HG03457 (cell line): ENCODE results near the gene CALML4.
"Not testable (repeated sequence)": the region's sequence is repeated elsewhere in the genome, so short reads cannot be mapped to it uniquely, and the experiment has no call there.

Experiments used
- ATAC-seq: cut with Tn5 transposase; IDR thresholded peaks from one replicate; pipeline ENCODE4 v1.9.1; 2021; ENCODE audit warnings: moderate number of reproducible peaks; ENCODE audit not compliant: unreplicated experiment

The CALML4 gene

GRCh38 chr15:68192804-68193486 is 12.2 kb downstream of the CALML4 start:
- ATAC-seq = no peak

GRCh38 chr15:68192117-68192516 is 13.0 kb downstream of the CALML4 start:
- no peak for ATAC-seq

GRCh38 chr15:68191555-68191954 is 13.6 kb downstream of the CALML4 start:
- ATAC-seq = no peak

DNA sequence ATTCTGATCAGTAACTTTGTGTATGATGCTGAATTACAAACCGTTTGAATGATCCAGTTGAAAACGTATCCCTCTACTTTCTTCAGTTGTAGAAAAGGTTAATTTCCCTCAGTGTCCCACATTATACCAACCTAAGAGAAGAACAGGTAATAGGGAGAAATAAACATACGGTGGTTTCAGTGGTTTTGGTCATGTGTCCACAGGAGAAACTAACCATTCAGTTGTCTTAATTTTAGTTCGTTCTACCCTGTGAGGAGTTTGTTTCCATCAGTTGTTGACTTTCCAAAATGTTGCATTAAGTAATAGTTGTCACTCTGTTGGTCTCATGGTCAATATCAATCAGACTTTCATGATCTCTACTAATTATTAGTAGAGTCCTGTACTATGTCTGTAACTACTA is 15.1 kb downstream of the CALML4 start:
- no peak for ATAC-seq

DNA sequence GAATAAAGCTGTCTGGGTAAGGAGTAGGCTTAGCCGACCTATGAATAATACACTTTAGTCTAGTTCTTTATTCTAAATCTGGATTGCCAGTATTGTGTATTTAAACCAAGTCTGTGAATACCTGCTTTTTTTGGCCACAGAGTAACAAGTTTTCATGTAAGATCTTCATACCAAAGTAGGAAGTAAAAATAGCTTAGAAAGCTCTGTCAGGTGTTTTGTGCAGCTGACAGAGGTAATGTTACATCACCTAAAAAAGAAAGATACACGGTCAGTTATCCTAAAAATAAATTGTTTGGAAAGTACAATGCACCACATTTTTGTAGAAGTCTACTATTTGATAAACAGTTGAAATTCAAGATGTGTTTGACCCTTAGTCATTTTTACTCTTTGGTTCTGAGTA is 16.5 kb downstream of the CALML4 start:
- no peak for ATAC-seq

DNA sequence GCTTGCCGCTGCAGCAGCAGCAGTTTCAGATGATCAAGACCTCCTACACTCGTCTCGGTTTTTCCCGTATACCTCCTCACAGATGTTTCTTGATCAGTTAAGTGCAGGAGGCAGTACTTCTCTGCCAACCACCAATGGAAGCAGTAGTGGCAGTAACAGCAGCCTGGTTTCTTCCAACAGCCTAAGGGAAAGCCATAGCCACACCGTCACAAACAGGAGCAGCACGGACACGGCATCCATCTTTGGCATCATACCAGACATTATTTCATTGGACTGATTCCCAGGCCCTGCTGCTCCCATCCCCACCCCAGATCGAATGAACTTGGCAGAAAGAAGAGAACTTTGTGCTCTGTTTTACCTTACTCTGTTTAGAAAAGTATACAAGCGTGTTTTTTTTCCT is 17.6 kb downstream of the CALML4 start:
- ATAC-seq = no peak

- no peak for ATAC-seq
Measured at GRCh38 chr15:68186671-68187397, 18.3 kb downstream of the CALML4 start.

GRCh38 chr15:68184616-68185480 is 20.3 kb downstream of the CALML4 start:
- no peak for ATAC-seq

- no peak for ATAC-seq
Measured at GRCh38 chr15:68183616-68184315, 21.4 kb downstream of the CALML4 start.

DNA sequence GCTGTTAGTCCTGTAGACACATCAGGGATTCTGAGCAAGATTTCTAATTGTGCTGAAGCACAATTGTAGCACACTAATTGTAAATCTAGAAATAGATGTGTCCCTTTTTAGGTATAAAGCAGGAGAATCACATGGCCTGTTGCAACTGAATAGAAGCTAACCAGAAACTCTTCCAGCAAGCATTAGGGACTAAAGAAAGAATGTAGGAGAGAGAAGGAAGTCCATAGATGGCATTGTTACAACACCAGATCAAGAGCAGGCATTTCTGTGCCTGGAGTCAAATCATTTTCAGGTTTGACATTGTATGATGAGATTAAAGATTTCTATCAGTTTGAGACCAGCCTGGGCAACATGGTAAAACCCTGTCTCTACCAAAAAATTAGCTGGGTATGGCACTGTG is 27.4 kb downstream of the CALML4 start:
- no peak for ATAC-seq

GRCh38 chr15:68176601-68177000 is 28.5 kb downstream of the CALML4 start:
- ATAC-seq = no peak

DNA sequence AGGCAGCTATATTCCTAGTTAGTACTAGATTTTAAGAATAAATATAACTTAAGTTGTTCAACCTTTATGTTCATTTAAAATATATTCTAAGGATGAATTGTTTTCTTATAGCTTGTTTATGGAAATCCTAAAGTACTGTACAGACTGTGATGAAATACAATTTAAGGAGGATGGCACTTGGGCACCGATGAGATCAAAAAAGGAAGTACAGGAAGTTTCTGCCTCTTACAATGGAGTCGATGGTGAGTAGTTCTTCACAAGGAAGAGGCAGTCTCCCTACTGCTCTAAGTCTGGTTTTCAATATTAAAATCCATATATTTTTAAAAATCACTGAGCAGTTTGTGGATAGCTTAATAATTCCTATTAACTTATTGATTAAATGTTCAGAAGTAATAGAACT is 29.6 kb downstream of the CALML4 start:
- ATAC-seq = no peak

DNA sequence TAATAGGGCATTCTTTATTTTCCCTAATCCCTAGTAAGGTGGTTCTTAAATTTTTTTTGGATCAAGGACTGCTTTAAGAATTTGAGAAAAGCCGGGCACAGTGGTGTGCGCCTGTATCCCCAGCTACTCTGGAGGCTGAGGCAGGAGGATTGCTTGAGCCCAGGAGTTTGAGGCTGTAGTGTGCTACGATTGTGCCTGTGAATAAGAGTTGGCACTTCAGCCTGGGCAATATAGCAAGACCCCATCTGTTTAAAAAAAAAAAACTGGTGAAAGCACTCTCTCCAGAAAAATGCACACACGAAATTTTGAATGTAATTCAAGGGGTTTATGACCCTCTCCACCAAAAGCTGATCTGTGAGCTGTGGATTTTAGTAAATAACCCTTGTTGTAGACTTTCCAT is 32.0 kb downstream of the CALML4 start:
- no peak for ATAC-seq

DNA sequence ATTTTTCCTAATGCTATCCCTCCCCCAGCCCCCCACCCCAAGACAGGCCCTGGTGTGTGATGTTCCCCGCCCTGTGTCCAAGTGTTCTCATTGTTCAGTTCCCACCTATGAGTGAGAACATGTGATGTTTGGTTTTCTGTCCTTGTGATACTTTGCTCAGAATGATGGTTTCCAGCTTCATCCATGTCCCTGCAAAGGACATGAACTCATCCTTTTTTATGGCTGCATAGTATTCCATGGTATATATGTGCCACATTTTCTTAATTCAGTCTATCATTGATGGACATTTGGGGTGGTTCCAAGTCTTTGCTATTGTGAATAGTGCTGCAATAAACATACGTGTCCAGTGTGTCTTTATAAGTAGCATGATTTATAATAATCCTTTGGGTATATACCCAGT is 33.1 kb downstream of the CALML4 start:
- ATAC-seq = not testable (repeated sequence)

DNA sequence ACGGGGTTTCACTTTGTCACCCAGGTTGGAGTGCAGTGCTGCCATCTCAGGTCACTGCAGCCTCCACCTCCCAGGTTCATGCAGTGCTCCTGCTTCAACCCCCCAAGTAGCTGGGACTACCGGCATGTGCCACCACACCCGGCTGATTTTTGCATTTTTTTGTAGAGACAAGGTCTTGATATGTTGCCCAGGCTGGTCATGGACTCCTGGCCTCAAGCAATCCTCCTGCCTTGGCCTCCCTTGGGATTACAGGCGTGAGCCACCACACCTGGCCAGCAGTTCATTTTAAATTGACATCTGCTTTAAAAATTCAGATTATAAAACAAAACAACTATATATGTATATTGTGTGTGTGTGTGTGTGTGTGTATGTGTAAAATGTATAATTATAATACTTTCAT is 38.3 kb downstream of the CALML4 start:
- no peak for ATAC-seq

DNA sequence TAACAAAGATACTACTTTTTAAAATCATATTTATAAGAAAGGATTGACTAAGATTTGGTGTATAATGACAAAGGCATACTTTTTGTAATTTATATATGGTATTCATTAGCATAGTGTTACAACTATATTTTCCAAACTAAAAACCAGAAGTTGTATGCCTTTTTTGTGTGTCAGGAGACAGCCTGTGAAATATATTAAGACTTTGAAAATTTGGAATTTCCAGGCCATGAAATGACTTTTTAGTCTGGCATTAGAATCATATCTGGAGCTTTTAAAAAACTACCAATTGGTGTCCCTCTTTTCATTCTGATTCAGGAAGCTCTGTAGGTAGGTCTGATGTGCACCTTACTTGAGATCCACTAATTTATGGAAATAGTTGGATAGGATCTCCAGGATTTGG is 41.9 kb downstream of the CALML4 start:
- no peak for ATAC-seq

DNA sequence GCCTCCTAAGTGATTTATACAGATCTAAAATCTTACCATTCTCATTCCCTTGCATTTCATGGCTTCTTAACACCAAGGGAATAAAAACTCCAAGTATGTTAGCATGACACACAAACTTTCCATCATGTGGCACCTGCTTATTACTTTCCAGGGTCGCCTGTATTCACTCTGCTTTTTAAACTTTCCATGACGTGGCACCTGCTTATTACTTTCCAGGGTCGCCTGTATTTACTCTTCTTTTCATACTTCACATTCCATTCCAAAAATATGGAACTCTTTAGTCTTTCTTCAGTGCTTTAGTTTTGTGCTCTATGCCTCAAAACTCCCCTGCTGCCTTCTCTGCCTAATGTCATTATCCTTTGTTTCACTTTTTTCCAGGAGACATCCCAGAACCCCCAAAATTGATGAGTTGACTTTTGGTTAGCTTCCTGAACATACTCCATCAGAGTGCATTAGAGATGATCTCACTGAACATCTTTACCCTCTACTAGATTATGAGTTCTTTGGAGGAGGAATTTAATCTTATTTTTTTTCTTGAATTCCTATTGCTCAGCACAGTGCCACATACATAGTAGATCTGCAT is 47.0 kb downstream of the CALML4 start:
- no peak for ATAC-seq

- no peak for ATAC-seq
Measured at GRCh38 chr15:68157074-68157473, 48.1 kb downstream of the CALML4 start.

DNA sequence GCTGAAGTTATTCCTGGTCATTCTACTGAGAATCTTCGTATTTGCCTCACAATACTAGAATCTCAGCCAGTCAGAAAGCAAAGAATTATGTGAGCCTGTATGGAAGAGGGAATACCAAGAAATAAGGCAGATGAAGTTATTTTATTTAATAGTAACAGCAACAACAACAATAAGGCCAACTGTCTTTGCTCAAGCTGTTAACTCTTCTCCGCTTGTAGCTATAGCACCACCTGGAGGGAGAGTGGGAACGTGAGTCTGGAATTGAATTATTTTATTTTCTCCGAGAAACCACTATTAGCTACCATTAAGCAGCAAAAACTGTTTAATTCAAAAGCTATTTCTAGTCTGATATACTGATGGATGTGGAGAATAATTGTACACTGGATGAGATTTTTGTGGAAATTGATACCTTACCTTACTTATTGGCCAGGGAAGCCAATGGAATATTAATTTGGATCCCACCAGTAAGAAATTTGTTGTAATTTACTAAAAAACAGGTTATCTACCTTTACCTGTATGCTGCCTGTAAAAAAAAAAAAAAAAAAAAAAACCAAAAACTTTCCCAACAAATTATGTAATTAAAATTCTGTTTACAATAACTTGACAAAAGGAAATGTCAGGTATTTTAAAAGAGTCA is 50.1 kb downstream of the CALML4 start:
- no peak for ATAC-seq

GRCh38 chr15:68152342-68152741 is 52.8 kb downstream of the CALML4 start:
- no peak for ATAC-seq
